HL-60 (cell line): ENCODE measurements around the gene CEP72.

ENCODE experiments used
- DNase-seq, 2 experiments: peaks; one replicate each; pipeline ENCODE4 v3.0.0-alpha.2; 2010 to 2020; ENCODE audit warnings: low read depth in 1 of 2, low spot score in 1 of 2
- H3K27ac ChIP-seq: fragments of 250-450 bp; sonication (Bioruptor Pico); replicated peaks from 2 replicates; pipeline ENCODE4 v1.5.1; 2020; ENCODE audit warnings: mild to moderate bottlenecking, moderate library complexity
- H3K27me3 ChIP-seq: fragments of 250-450 bp; sonication (Bioruptor Pico); 2 replicates; pipeline ENCODE4 v1.5.1; 2021; ENCODE audit warnings: mild to moderate bottlenecking, moderate library complexity; ENCODE audit not compliant: insufficient read depth, poor library complexity, severe bottlenecking
- H3K4me3 ChIP-seq: replicated peaks from 2 replicates; pipeline ENCODE4 v1.5.1; 2011; ENCODE audit warnings: mild to moderate bottlenecking, control low read depth, low read length; ENCODE audit not compliant: insufficient read depth
- GABPA ChIP-seq: IDR thresholded peaks from 2 replicates; pipeline ENCODE4 v1.6.1; 2012; ENCODE audit warnings: low read depth
- POLR2AphosphoS5 ChIP-seq: IDR thresholded peaks from 2 replicates; pipeline ENCODE4 v1.6.1; 2012; ENCODE audit warnings: low read depth
- SPI1 ChIP-seq: IDR thresholded peaks from 2 replicates; pipeline ENCODE4 v1.6.1; 2012; ENCODE audit warnings: low read depth, mild to moderate bottlenecking, borderline replicate concordance
- TF ChIP-seq, protein P1 (sequence below): IDR thresholded peaks from one replicate; pipeline ENCODE4 v1.5.1; 2011; ENCODE audit warnings: low read length, control low read depth, inconsistent platforms; ENCODE audit not compliant: insufficient read depth
- TF ChIP-seq, protein P2 (sequence below): IDR thresholded peaks from 2 replicates; pipeline ENCODE4 v1.6.1; 2012; ENCODE audit warnings: low read depth; ENCODE audit not compliant: insufficient replicate concordance

The CEP72 gene

DNA sequence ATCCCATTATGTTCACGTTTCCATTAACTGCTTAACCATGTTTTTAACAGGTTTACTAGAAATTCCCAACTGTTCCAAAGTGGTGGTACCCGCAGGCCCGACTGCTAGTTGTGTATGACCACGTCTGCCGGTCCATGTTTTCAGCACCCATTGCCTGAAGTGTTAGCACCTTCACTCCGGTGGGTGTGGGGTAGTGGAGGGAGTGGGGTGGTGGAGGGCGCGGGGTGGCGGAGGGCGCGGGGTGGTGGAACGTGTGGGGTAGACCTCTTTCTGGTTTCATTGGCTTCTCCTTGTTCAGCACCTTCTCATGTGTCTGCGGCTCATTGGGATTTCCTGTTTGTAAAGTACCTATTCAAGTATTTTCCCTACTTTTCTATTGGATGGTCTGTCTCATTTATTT, 43.3 kb downstream of the CEP72 start:
- TF ChIP-seq, protein P1, sequence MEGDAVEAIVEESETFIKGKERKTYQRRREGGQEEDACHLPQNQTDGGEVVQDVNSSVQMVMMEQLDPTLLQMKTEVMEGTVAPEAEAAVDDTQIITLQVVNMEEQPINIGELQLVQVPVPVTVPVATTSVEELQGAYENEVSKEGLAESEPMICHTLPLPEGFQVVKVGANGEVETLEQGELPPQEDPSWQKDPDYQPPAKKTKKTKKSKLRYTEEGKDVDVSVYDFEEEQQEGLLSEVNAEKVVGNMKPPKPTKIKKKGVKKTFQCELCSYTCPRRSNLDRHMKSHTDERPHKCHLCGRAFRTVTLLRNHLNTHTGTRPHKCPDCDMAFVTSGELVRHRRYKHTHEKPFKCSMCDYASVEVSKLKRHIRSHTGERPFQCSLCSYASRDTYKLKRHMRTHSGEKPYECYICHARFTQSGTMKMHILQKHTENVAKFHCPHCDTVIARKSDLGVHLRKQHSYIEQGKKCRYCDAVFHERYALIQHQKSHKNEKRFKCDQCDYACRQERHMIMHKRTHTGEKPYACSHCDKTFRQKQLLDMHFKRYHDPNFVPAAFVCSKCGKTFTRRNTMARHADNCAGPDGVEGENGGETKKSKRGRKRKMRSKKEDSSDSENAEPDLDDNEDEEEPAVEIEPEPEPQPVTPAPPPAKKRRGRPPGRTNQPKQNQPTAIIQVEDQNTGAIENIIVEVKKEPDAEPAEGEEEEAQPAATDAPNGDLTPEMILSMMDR, result no peak
- TF ChIP-seq GABPA, result no peak
- Histone ChIP-seq H3K27ac (no peak overlapping the region), H3K27me3 (no peaks in the 10 kb centered on the region), H3K4me3 (no peak overlapping the region)
- DNase-seq, result no peak

DNA sequence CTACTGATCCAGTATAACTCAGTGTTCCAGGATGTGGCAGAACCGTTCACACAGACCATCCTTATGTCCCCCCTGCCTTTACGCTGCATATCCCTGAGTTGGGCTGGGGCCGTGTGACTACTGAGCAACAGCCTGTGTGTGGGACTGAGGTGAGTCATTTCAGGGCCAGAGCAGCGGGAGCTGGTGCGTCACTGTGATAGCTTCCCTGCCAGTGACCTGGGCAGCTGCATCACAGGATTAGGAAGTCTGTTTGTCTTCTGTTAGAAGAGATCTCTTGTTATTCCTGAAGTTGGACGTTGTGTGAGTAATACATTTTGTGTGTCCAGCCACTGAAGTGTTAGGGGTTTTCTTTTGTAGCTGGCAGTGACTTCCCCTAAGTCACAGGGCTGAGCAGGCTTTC, 45.4 kb downstream of the CEP72 start:
- no peak for DNase-seq
- Histone ChIP-seq H3K4me3 (no peak overlapping the region), H3K27me3 (no peaks in the 10 kb centered on the region), H3K27ac (no peak overlapping the region)
- TF ChIP-seq, protein P1, result no peak
- no peak for TF ChIP-seq GABPA

DNA sequence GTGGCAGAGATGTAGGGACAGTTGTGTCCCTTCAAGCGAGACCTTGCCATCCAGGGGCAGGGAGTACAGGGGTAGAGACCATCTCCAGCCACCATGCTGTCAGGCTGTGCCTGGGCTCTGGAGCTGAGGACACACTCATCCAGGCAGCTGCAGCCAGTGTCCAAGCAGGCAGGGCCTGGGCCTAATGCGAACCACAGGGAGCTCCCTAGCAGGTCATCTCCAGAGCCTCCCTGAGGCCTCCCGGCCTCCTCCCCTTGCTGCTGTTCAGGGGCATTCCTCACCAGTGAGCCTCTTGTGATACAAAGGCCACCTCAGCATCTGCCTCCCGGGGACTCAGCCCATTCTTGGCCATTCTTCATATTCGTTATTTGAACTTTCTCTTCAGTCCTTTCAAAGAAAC, 46.0 kb downstream of the CEP72 start:
- no peak overlapping the region for H3K4me3 ChIP-seq
- TF ChIP-seq, protein P1, result no peak
- TF ChIP-seq SPI1, result no peak
- TF ChIP-seq, protein P2, sequence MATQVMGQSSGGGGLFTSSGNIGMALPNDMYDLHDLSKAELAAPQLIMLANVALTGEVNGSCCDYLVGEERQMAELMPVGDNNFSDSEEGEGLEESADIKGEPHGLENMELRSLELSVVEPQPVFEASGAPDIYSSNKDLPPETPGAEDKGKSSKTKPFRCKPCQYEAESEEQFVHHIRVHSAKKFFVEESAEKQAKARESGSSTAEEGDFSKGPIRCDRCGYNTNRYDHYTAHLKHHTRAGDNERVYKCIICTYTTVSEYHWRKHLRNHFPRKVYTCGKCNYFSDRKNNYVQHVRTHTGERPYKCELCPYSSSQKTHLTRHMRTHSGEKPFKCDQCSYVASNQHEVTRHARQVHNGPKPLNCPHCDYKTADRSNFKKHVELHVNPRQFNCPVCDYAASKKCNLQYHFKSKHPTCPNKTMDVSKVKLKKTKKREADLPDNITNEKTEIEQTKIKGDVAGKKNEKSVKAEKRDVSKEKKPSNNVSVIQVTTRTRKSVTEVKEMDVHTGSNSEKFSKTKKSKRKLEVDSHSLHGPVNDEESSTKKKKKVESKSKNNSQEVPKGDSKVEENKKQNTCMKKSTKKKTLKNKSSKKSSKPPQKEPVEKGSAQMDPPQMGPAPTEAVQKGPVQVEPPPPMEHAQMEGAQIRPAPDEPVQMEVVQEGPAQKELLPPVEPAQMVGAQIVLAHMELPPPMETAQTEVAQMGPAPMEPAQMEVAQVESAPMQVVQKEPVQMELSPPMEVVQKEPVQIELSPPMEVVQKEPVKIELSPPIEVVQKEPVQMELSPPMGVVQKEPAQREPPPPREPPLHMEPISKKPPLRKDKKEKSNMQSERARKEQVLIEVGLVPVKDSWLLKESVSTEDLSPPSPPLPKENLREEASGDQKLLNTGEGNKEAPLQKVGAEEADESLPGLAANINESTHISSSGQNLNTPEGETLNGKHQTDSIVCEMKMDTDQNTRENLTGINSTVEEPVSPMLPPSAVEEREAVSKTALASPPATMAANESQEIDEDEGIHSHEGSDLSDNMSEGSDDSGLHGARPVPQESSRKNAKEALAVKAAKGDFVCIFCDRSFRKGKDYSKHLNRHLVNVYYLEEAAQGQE, result no peak
- TF ChIP-seq GABPA, result no peak
- TF ChIP-seq POLR2AphosphoS5, result no peak
- H3K27ac ChIP-seq, result no peak overlapping the region
- DNase-seq, result no peak
- H3K27me3 ChIP-seq, result no peaks in the 10 kb centered on the region

DNA sequence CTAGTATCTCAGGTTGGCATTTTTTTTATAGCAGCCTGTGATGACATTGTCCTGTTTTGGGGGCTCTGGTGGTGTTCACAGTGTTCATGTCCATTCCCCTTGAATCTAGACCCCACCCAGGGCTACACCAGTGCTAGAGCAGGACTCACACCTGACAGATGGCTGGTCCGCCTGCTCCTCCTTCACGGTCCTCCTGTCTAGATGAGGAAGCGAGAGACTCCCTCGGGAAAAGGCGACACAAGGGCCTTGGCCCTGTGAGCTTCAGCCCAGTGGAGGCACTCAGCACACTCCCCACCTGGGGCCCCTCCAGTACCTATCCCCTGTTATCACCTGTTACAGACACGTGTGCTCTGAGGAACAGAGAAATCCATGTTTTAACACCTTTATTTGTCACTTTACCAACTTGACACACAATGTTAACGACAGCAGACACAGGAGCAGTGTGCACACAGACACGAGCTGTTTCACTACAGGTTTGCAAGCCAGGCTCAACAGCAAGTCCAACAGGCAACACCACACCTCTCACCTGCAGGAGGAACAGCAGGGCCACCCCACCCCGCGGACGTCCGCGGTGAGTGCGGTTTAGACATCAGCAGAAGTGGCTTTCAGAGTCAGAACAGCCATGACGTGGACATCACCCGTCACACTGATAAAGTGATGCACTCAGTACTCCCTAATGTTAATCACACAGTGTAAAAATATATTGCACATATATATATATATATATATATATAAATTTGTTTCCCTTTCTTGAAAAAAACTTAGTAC, 47.5 kb downstream of the CEP72 start:
- H3K4me3 ChIP-seq, result no peak overlapping the region
- TF ChIP-seq SPI1 (no peak), POLR2AphosphoS5 (no peak), GABPA (no peak)
- TF ChIP-seq, protein P2, result no peak
- TF ChIP-seq, protein P1, result no peak
- no peak for DNase-seq
- no peak overlapping the region for H3K27ac ChIP-seq
- no peaks in the 10 kb centered on the region for H3K27me3 ChIP-seq
